Hepatocyte (in vitro differentiated cells): ENCODE data around the gene CCDC102B. TPM values are rescaled to one million over a fixed set of nuclear protein-coding genes. Genes with fewer than 3 reads are reported as not detected.

Experiments
- DNase-seq: peaks from one replicate; pipeline ENCODE4 v3.0.0-alpha.2; 2016; ENCODE audit warnings: low spot score
- H2AFZ ChIP-seq: fragments of 200-600 bp; sonication (generic); 2 replicates; pipeline ENCODE4 v1.6.0; 2016; ENCODE audit warnings: antibody characterized with exemption, mild to moderate bottlenecking
- H3K27ac ChIP-seq: fragments of 200-600 bp; sonication (generic); 2 replicates; pipeline ENCODE4 v1.5.1; 2016; ENCODE audit warnings: mild to moderate bottlenecking
- H3K27me3 ChIP-seq: fragments of 200-600 bp; sonication (generic); 2 replicates; pipeline ENCODE4 v1.6.1; 2016
- H3K36me3 ChIP-seq: fragments of 200-600 bp; sonication (generic); replicated peaks from 2 replicates; pipeline ENCODE4 v1.5.1; 2016; ENCODE audit warnings: low read depth; ENCODE audit not compliant: insufficient read depth
- H3K4me1 ChIP-seq: fragments of 200-600 bp; sonication (generic); 2 replicates; pipeline ENCODE4 v1.5.1; 2016; ENCODE audit warnings: mild to moderate bottlenecking, moderate library complexity; ENCODE audit not compliant: insufficient read depth
- H3K4me2 ChIP-seq: fragments of 200-600 bp; sonication (generic); 2 replicates; pipeline ENCODE4 v1.6.0; 2016
- H3K4me3 ChIP-seq: fragments of 200-600 bp; sonication (generic); 2 replicates; pipeline ENCODE4 v1.5.1; 2016; ENCODE audit warnings: mild to moderate bottlenecking
- H3K79me2 ChIP-seq: fragments of 200-600 bp; sonication (generic); 2 replicates; pipeline ENCODE4 v1.6.0; 2017; ENCODE audit warnings: mild to moderate bottlenecking
- H3K9me2 ChIP-seq: fragments of 200-600 bp; sonication (generic); replicated peaks from 2 replicates; pipeline ENCODE4 v1.6.0; 2017; ENCODE audit warnings: mild to moderate bottlenecking; ENCODE audit not compliant: insufficient read depth
- H3K9me3 ChIP-seq: fragments of 200-600 bp; sonication (generic); 2 replicates; pipeline ENCODE4 v1.5.1; 2016; ENCODE audit warnings: low read depth, mild to moderate bottlenecking
- H4K20me1 ChIP-seq: fragments of 200-600 bp; sonication (generic); 2 replicates; pipeline ENCODE4 v1.6.0; 2016; ENCODE audit warnings: mild to moderate bottlenecking; ENCODE audit not compliant: insufficient read depth, poor library complexity, severe bottlenecking
- CTCF ChIP-seq: fragments of 200-600 bp; sonication (generic); IDR thresholded peaks from 2 replicates; pipeline ENCODE4 v1.5.1; 2016; ENCODE audit warnings: antibody characterized with exemption, mild to moderate bottlenecking; ENCODE audit not compliant: poor library complexity
- EZH2 ChIP-seq: fragments of 200-600 bp; sonication (generic); IDR thresholded peaks from 2 replicates; pipeline ENCODE4 v1.6.1; 2016; ENCODE audit warnings: antibody characterized with exemption, mild to moderate bottlenecking, borderline replicate concordance
- EZH2phosphoT487 ChIP-seq: fragments of 200-600 bp; sonication (generic); IDR thresholded peaks from one replicate; pipeline ENCODE4 v1.6.1; 2018; ENCODE audit warnings: antibody characterized with exemption, mild to moderate bottlenecking, low read depth, moderate library complexity; ENCODE audit not compliant: unreplicated experiment, severe bottlenecking
- WGBS: methylation state at CpG from one replicate; pipeline ENCODE4 v1.1.6; 2016; ENCODE audit warnings: low lambda C conversion rate; ENCODE audit errors: missing lambda C conversion rate; 5-methylcytosine and 5-hydroxymethylcytosine counted together
- polyA plus RNA-seq: library from polyadenylated mRNA; unstranded; fragments of >200 nt; fragmentation: Nextera tagmentation; extraction: Ambion mirVana; gene quantifications from 2 replicates; pipeline ENCODE4 v1.2.1, GENCODE V29; 2016
- total RNA-seq: library from RNA; depleted of rRNA; stranded (reverse); fragments of >200 nt; gene quantifications from 2 replicates; pipeline ENCODE4 v1.2.3, GENCODE V29; 2014

Gene CCDC102B
- total and polyA plus RNA-seq, 2 experiments from 2014 or later, result 2.8 to 5.4 TPM

GRCh38 chr18:69067048-69067447 lies 269.2 kb downstream of the CCDC102B start:
- no peaks in the 10 kb centered on the region for H3K79me2 ChIP-seq
- H2AFZ ChIP-seq, result no peak overlapping the region
- no peaks in the 10 kb centered on the region for H3K27me3 ChIP-seq
- DNase-seq, result no peak
- no peaks in the 10 kb centered on the region for H3K36me3 ChIP-seq
- H3K27ac ChIP-seq, result no peak overlapping the region
- H4K20me1 ChIP-seq, result no peaks in the 10 kb centered on the region
- H3K9me3 ChIP-seq, result no peaks in the 10 kb centered on the region
- 50% methylated on average over 1 of the region's 1 CpG for WGBS
- no peak for TF ChIP-seq CTCF
- no peak for TF ChIP-seq EZH2
- no peak for TF ChIP-seq EZH2phosphoT487
- no peaks in the 10 kb centered on the region for H3K4me1 ChIP-seq
- H3K9me2 ChIP-seq, result no peaks in the 10 kb centered on the region
- no peak overlapping the region for H3K4me3 ChIP-seq
- no peak overlapping the region for H3K4me2 ChIP-seq

- no peak overlapping the region for H3K4me2 ChIP-seq
- no peaks in the 10 kb centered on the region for H4K20me1 ChIP-seq
- H3K27me3 ChIP-seq, result no peaks in the 10 kb centered on the region
- no peaks in the 10 kb centered on the region for H3K79me2 ChIP-seq
- no peaks in the 10 kb centered on the region for H3K4me1 ChIP-seq
- no peak for DNase-seq
- H3K9me3 ChIP-seq, result no peaks in the 10 kb centered on the region
- no peak overlapping the region for H3K27ac ChIP-seq
- WGBS, result 88% methylated on average over 3 of the region's 3 CpGs
- H2AFZ ChIP-seq, result no peak overlapping the region
- no peaks in the 10 kb centered on the region for H3K36me3 ChIP-seq
- no peak for TF ChIP-seq EZH2
- TF ChIP-seq CTCF, result no peak
- TF ChIP-seq EZH2phosphoT487, result no peak
- H3K9me2 ChIP-seq, result no peaks in the 10 kb centered on the region
- H3K4me3 ChIP-seq, result no peak overlapping the region
Measured at GRCh38 chr18:69071680-69072079, 273.8 kb downstream of the CCDC102B start.

GRCh38 chr18:69081846-69082245 lies 284.0 kb downstream of the CCDC102B start:
- no peaks in the 10 kb centered on the region for H4K20me1 ChIP-seq

GRCh38 chr18:69082499-69082898 lies 284.6 kb downstream of the CCDC102B start:
- H3K9me3 ChIP-seq, result no peaks in the 10 kb centered on the region
- H3K27ac ChIP-seq, result no peak overlapping the region
- no peaks in the 10 kb centered on the region for H3K4me1 ChIP-seq
- H3K4me3 ChIP-seq, result no peak overlapping the region
- no peaks in the 10 kb centered on the region for H3K79me2 ChIP-seq
- H3K36me3 ChIP-seq, result no peaks in the 10 kb centered on the region
- H3K4me2 ChIP-seq, result no peak overlapping the region
- no peaks in the 10 kb centered on the region for H3K9me2 ChIP-seq
- TF ChIP-seq EZH2, result no peak
- no peak for TF ChIP-seq EZH2phosphoT487
- no peak for TF ChIP-seq CTCF
- no peak overlapping the region for H2AFZ ChIP-seq
- no peak for DNase-seq
- no peaks in the 10 kb centered on the region for H3K27me3 ChIP-seq
- no peaks in the 10 kb centered on the region for H4K20me1 ChIP-seq
- WGBS, result 80% methylated on average over 1 of the region's 1 CpG

More at GRCh38 chr18:69081846-69082245, 284.0 kb downstream of the CCDC102B start:
- Histone ChIP-seq H2AFZ (no peak overlapping the region), H3K4me1 (no peaks in the 10 kb centered on the region), H3K9me3 (no peaks in the 10 kb centered on the region), H3K9me2 (no peaks in the 10 kb centered on the region), H3K79me2 (no peaks in the 10 kb centered on the region), H3K4me3 (no peak overlapping the region), H3K4me2 (no peak overlapping the region), H3K27ac (no peak overlapping the region), H3K36me3 (no peaks in the 10 kb centered on the region), H3K27me3 (no peaks in the 10 kb centered on the region)
- no peak for TF ChIP-seq EZH2phosphoT487
- 71% methylated on average over 2 of the region's 2 CpGs for WGBS
- no peak for DNase-seq
